Panc1 (cell line): ENCODE results near the gene ACTR5. TPM values are rescaled to one million over a fixed set of nuclear protein-coding genes. Genes with fewer than 3 reads are reported as not detected.
"Not testable (repeated sequence)": the region's sequence is repeated elsewhere in the genome, so short reads cannot be mapped to it uniquely, and the experiment has no call there.

Experiments used
- ATAC-seq: fragments of 200-7000 bp; cut with Tn5 transposase; 2 replicates; pipeline ENCODE4 v1.9.1; 2020; ENCODE audit warnings: mild to moderate bottlenecking, moderate library complexity
- BruUV-seq: library from RNA; stranded (reverse); fragments of 400-500 nt; replicated peaks from 2 replicates; lab custom pipeline; 2021; lab: Mats Ljungman, UMichigan
- CTCF ChIA-PET: fragments of 300-600 bp; sonication (Branson Sonifier 250); formaldehyde crosslinking; loops from one replicate; lab custom pipeline; 2022; ENCODE audit warnings: antibody characterized with exemption; lab: Charles Lee
- POLR2A ChIA-PET: fragments of 300-600 bp; sonication (Branson Sonifier 250); formaldehyde crosslinking; loops from one replicate; lab custom pipeline; 2022; ENCODE audit warnings: antibody characterized with exemption; lab: Charles Lee
- DNase-seq: peaks from one replicate; pipeline ENCODE4 v3.0.0-alpha.2; 2010; ENCODE audit warnings: low read depth, low spot score
- H3K27ac ChIP-seq: 2 replicates; pipeline ENCODE4 v1.5.1; 2011; ENCODE audit warnings: mild to moderate bottlenecking, low read length, inconsistent platforms
- H3K27me3 ChIP-seq: fragments of 200-500 bp; sonication (Bioruptor generic); 2 replicates; pipeline ENCODE4 v1.6.0; 2014; ENCODE audit warnings: low read length, inconsistent platforms; ENCODE audit not compliant: control insufficient read depth, insufficient read depth
- H3K36me3 ChIP-seq: fragments of 200-500 bp; sonication (Bioruptor generic); 2 replicates; pipeline ENCODE4 v1.5.1; 2014; ENCODE audit warnings: inconsistent platforms, mild to moderate bottlenecking, low read length, moderate library complexity; ENCODE audit not compliant: control insufficient read depth, insufficient read depth
- H3K4me1 ChIP-seq: 2 replicates; pipeline ENCODE4 v1.5.1; 2011; ENCODE audit warnings: inconsistent platforms, mild to moderate bottlenecking, low read length, moderate library complexity; ENCODE audit not compliant: control insufficient read depth, insufficient read depth
- H3K4me3 ChIP-seq, 2 experiments: 2 replicates each; pipeline ENCODE4 v1.5.1; 2011 to 2012; ENCODE audit warnings: low read depth in 2 of 2, low read length in 2 of 2, mild to moderate bottlenecking in 2 of 2, inconsistent platforms in 1 of 2, moderate library complexity in 1 of 2
- H3K9me3 ChIP-seq: fragments of 200-500 bp; sonication (Bioruptor generic); 2 replicates; pipeline ENCODE4 v1.5.1; 2014; ENCODE audit warnings: low read depth, mild to moderate bottlenecking, inconsistent platforms, low read length, moderate library complexity; ENCODE audit not compliant: control insufficient read depth, insufficient read depth
- CTCF ChIP-seq: fragments of 450-650 bp; IDR thresholded peaks from 2 replicates; pipeline ENCODE4 v1.5.1; 2017; ENCODE audit warnings: mild to moderate bottlenecking
- POLR2AphosphoS5 ChIP-seq: IDR thresholded peaks from 2 replicates; pipeline ENCODE4 v1.6.1; 2012; ENCODE audit warnings: mild to moderate bottlenecking, low read depth, low read length, moderate library complexity
- REST ChIP-seq, 2 experiments: IDR thresholded peaks; 2 replicates each; pipeline ENCODE4 v1.6.1; 2011 to 2012; ENCODE audit warnings: low read depth in 2 of 2, control low read depth in 1 of 2, low read length in 1 of 2, mild to moderate bottlenecking in 1 of 2, moderate library complexity in 1 of 2; ENCODE audit not compliant: insufficient read depth in 1 of 2
- SIN3A ChIP-seq: IDR thresholded peaks from 2 replicates; pipeline ENCODE4 v1.6.1; 2012; ENCODE audit warnings: low read depth, mild to moderate bottlenecking, low read length, moderate library complexity, borderline replicate concordance; ENCODE audit not compliant: insufficient read depth
- TCF7L2 ChIP-seq: IDR thresholded peaks from 2 replicates; pipeline ENCODE4 v1.6.1; 2011; ENCODE audit warnings: mild to moderate bottlenecking, low read depth, low read length, inconsistent platforms
- in situ Hi-C: cut with HindIII; loops from 2 replicates; pipeline ENCODE4 v1.10.0; 2016; ENCODE audit warnings: low sequenced_read_pairs, low pct_unique_long_range_greater_than_20kb
- intact Hi-C: fragments of 100-400 bp; cut with micrococcal nuclease; formaldehyde crosslinking; loops from one replicate; pipeline ENCODE4 v1.10.0; 2022; ENCODE audit not compliant: unreplicated experiment
- total RNA-seq: library from RNA; stranded (reverse); gene quantifications from one replicate; pipeline ENCODE4 v1.2.1, GENCODE V29; 2021; ENCODE audit not compliant: unreplicated experiment

ACTR5 gene
- total RNA-seq, 1 experiment from 2014 or later = 12.1 TPM

GRCh38 chr20:38812709-38813573 is 64.7 kb downstream of the ACTR5 start:
- H3K4me3 ChIP-seq = no peak overlapping the region
- POLR2A ChIA-PET = no interaction called here
- DNase-seq = no peak
- peaks cover 20% of the 10 kb centered on the region for H3K27me3 ChIP-seq
- CTCF ChIA-PET = no interaction called here
- H3K9me3 ChIP-seq = no peaks in the 10 kb centered on the region
- no peak overlapping the region for H3K27ac ChIP-seq
- H3K36me3 ChIP-seq = no peaks in the 10 kb centered on the region
- TF ChIP-seq POLR2AphosphoS5 = no peak
- TF ChIP-seq SIN3A = no peak
- no peak for TF ChIP-seq CTCF
- TF ChIP-seq TCF7L2 = no peak
- TF ChIP-seq REST (IDR thresholded peaks at IDR 0.05; ENCODE audit: insufficient read depth in 1 of 2, low read depth in 2 of 2, low read length in 1 of 2) = no peak
- no peaks in the 10 kb centered on the region for H3K4me1 ChIP-seq
- no peak for ATAC-seq
- intact Hi-C loops (no loop called here), in situ Hi-C loops (no loop called here)
- no TSS peak for BruUV-seq

GRCh38 chr20:38813574-38813962 is 65.3 kb downstream of the ACTR5 start:
- CTCF ChIA-PET, intact Hi-C loops, ATAC-seq, H3K27ac ChIP-seq, in situ Hi-C loops, DNase-seq, H3K9me3 ChIP-seq, POLR2A ChIA-PET, H3K36me3 ChIP-seq, BruUV-seq, H3K4me3 ChIP-seq, H3K4me1 ChIP-seq: not testable (repeated sequence)
- H3K27me3 ChIP-seq = peaks cover 18% of the 10 kb centered on the region

GRCh38 chr20:38815446-38815845 is 67.2 kb downstream of the ACTR5 start:
- H3K4me3 ChIP-seq = no peak overlapping the region
- no peaks in the 10 kb centered on the region for H3K4me1 ChIP-seq
- peaks cover 21% of the 10 kb centered on the region for H3K27me3 ChIP-seq
- POLR2A ChIA-PET = no interaction called here
- no peak for ATAC-seq
- CTCF ChIA-PET = no interaction called here
- no TSS peak for BruUV-seq
- no peaks in the 10 kb centered on the region for H3K9me3 ChIP-seq
- no peaks in the 10 kb centered on the region for H3K36me3 ChIP-seq
- no peak for DNase-seq
- TF ChIP-seq CTCF (no peak), TCF7L2 (no peak), POLR2AphosphoS5 (no peak), REST (IDR thresholded peaks at IDR 0.05; ENCODE audit: insufficient read depth in 1 of 2, low read depth in 2 of 2, low read length in 1 of 2) (no peak), SIN3A (no peak)
- intact Hi-C loops (no loop called here), in situ Hi-C loops (no loop called here)
- no peak overlapping the region for H3K27ac ChIP-seq
